HEK293 (cell line): Measurements from ENCODE around the gene EIF5A.
A peak's percentile ranks its signal among the peaks of the same experiment; 100 is the strongest.

ENCODE experiments used
- CTCF ChIA-PET: fragments of 350-600 bp; formaldehyde crosslinking; extraction: SDS; loops from one replicate; lab custom pipeline; 2021; ENCODE audit warnings: antibody characterized with exemption; lab: Yijun Ruan, JAX
- POLR2A ChIA-PET: fragments of 300-600 bp; formaldehyde crosslinking; extraction: SDS; loops from one replicate; lab custom pipeline; 2020; ENCODE audit warnings: antibody characterized with exemption, inconsistent platforms; lab: Yijun Ruan, JAX
- H3K27ac ChIP-seq: fragments of 200-500 bp; sonication (Bioruptor generic); 2 replicates; pipeline ENCODE4 v1.5.1; 2014; ENCODE audit warnings: low read depth, low read length, control low read depth, inconsistent platforms; ENCODE audit errors: extremely low read depth
- H3K36me3 ChIP-seq, 2 experiments: fragments of 200-500 bp in 1 of 2; sonication (Bioruptor generic) in 1 of 2; 1 replicate in 1 of 2; 2 replicates in 1 of 2; pipeline ENCODE4 v1.5.1; 2014 to 2017; ENCODE audit warnings: inconsistent platforms in 2 of 2, low read length in 2 of 2; ENCODE audit not compliant: control insufficient read depth in 2 of 2, insufficient read depth in 1 of 2
- H3K4me1 ChIP-seq: fragments of 200-500 bp; sonication (Bioruptor generic); 2 replicates; pipeline ENCODE4 v1.5.1; 2014; ENCODE audit warnings: mild to moderate bottlenecking, low read length, inconsistent platforms; ENCODE audit not compliant: control insufficient read depth, insufficient read depth
- H3K4me3 ChIP-seq: 2 replicates; pipeline ENCODE4 v1.5.1; 2011; ENCODE audit warnings: low read depth, mild to moderate bottlenecking, control low read depth, low read length, moderate library complexity
- H3K9me3 ChIP-seq: fragments of 200-500 bp; sonication (Bioruptor generic); 2 replicates; pipeline ENCODE4 v1.5.1; 2014; ENCODE audit warnings: low read depth, low read length, inconsistent platforms; ENCODE audit not compliant: control insufficient read depth, insufficient read depth
- ELK4 ChIP-seq: IDR thresholded peaks from 2 replicates; pipeline ENCODE4 v1.6.1; 2011; ENCODE audit warnings: mild to moderate bottlenecking, low read depth, low read length, borderline replicate concordance
- GLI2 ChIP-seq: fragments of 450-650 bp; formaldehyde crosslinking; IDR thresholded peaks from 2 replicates; pipeline ENCODE4; 2017; ENCODE audit warnings: missing biosample characterization, missing genetic modification characterization, low read depth, borderline replicate concordance
- HOXA7 ChIP-seq: sonication (generic); formaldehyde crosslinking; IDR thresholded peaks from 2 replicates; pipeline ENCODE4 v1.8.1; 2022; ENCODE audit warnings: missing genetic modification reagents, borderline replicate concordance
- HOXC10 ChIP-seq: sonication (generic); formaldehyde crosslinking; IDR thresholded peaks from 2 replicates; pipeline ENCODE4 v1.8.1; 2023; ENCODE audit warnings: mild to moderate bottlenecking, missing genetic modification reagents
- INSM2 ChIP-seq: fragments of 450-650 bp; formaldehyde crosslinking; IDR thresholded peaks from 2 replicates; pipeline ENCODE4 v1.5.1; 2016; ENCODE audit warnings: missing biosample characterization, missing genetic modification characterization
- KLF8 ChIP-seq: fragments of 450-650 bp; formaldehyde crosslinking; IDR thresholded peaks from 2 replicates; pipeline ENCODE4 v1.5.1; 2016; ENCODE audit warnings: missing biosample characterization, missing genetic modification characterization
- PRDM10 ChIP-seq: fragments of 450-650 bp; formaldehyde crosslinking; IDR thresholded peaks from 2 replicates; pipeline ENCODE4 v1.5.1; 2016; ENCODE audit warnings: missing biosample characterization, missing genetic modification characterization
- REST ChIP-seq: fragments of 450-650 bp; formaldehyde crosslinking; IDR thresholded peaks from 2 replicates; pipeline ENCODE4 v1.5.1; 2016; ENCODE audit warnings: missing biosample characterization, missing genetic modification characterization
- SETDB1 ChIP-seq: IDR thresholded peaks from one replicate; pipeline ENCODE4 v1.6.1; 2017; ENCODE audit warnings: mild to moderate bottlenecking, low read length, moderate library complexity, mixed read lengths; ENCODE audit not compliant: insufficient read length
- ZBTB21 ChIP-seq: fragments of 450-650 bp; formaldehyde crosslinking; IDR thresholded peaks from 2 replicates; pipeline ENCODE4 v1.5.1; 2017; ENCODE audit warnings: missing biosample characterization, missing genetic modification characterization
- ZFHX2 ChIP-seq: fragments of 450-650 bp; formaldehyde crosslinking; conservative IDR thresholded peaks from 2 replicates; pipeline ENCODE4 v1.5.1; 2016; ENCODE audit warnings: missing biosample characterization, missing genetic modification characterization
- ZNF121 ChIP-seq: fragments of 450-650 bp; formaldehyde crosslinking; IDR thresholded peaks from 2 replicates; pipeline ENCODE4 v1.5.1; 2016; ENCODE audit warnings: missing biosample characterization, missing genetic modification characterization
- ZNF132 ChIP-seq: fragments of 450-650 bp; formaldehyde crosslinking; IDR thresholded peaks from 2 replicates; pipeline ENCODE4 v1.5.1; 2017; ENCODE audit warnings: missing biosample characterization, missing genetic modification characterization, borderline replicate concordance
- ZNF133 ChIP-seq: fragments of 450-650 bp; formaldehyde crosslinking; IDR thresholded peaks from 2 replicates; pipeline ENCODE4 v1.5.1; 2016; ENCODE audit warnings: missing biosample characterization, missing genetic modification characterization
- ZNF175 ChIP-seq: fragments of 450-650 bp; formaldehyde crosslinking; IDR thresholded peaks from 2 replicates; pipeline ENCODE4 v1.5.1; 2016; ENCODE audit warnings: missing biosample characterization, missing genetic modification characterization
- ZNF239 ChIP-seq: fragments of 450-650 bp; formaldehyde crosslinking; IDR thresholded peaks from 2 replicates; pipeline ENCODE4 v1.5.1; 2016; ENCODE audit warnings: missing biosample characterization, missing genetic modification characterization
- ZNF248 ChIP-seq: fragments of 450-650 bp; formaldehyde crosslinking; IDR thresholded peaks from 2 replicates; pipeline ENCODE4 v1.5.1; 2017; ENCODE audit warnings: missing biosample characterization, missing genetic modification characterization
- ZNF280C ChIP-seq: fragments of 450-650 bp; formaldehyde crosslinking; IDR thresholded peaks from 2 replicates; pipeline ENCODE4 v1.5.1; 2016; ENCODE audit warnings: missing biosample characterization, missing genetic modification characterization
- ZNF311 ChIP-seq: fragments of 450-650 bp; formaldehyde crosslinking; IDR thresholded peaks from 2 replicates; pipeline ENCODE4 v1.5.1; 2017; ENCODE audit warnings: missing biosample characterization, missing genetic modification characterization, borderline replicate concordance
- ZNF324 ChIP-seq: fragments of 450-650 bp; formaldehyde crosslinking; IDR thresholded peaks from 2 replicates; pipeline ENCODE4 v1.5.1; 2016; ENCODE audit warnings: missing biosample characterization, missing genetic modification characterization
- ZNF426 ChIP-seq: fragments of 450-650 bp; formaldehyde crosslinking; IDR thresholded peaks from 2 replicates; pipeline ENCODE4 v1.5.1; 2017; ENCODE audit warnings: missing biosample characterization, missing genetic modification characterization, mild to moderate bottlenecking, inconsistent platforms, moderate library complexity
- ZNF473 ChIP-seq: fragments of 450-650 bp; formaldehyde crosslinking; IDR thresholded peaks from 2 replicates; pipeline ENCODE4 v1.5.1; 2017; ENCODE audit warnings: missing biosample characterization, missing genetic modification characterization
- ZNF488 ChIP-seq: fragments of 450-650 bp; formaldehyde crosslinking; IDR thresholded peaks from 2 replicates; pipeline ENCODE4 v1.5.1; 2016; ENCODE audit warnings: missing biosample characterization, missing genetic modification characterization
- ZNF596 ChIP-seq: fragments of 450-650 bp; IDR thresholded peaks from 2 replicates; pipeline ENCODE4 v1.5.0; 2018; ENCODE audit warnings: missing biosample characterization, mild to moderate bottlenecking, missing genetic modification characterization, moderate library complexity
- ZNF76 ChIP-seq: fragments of 450-650 bp; formaldehyde crosslinking; IDR thresholded peaks from 2 replicates; pipeline ENCODE4; 2016; ENCODE audit warnings: low read depth, missing biosample characterization, missing genetic modification characterization, borderline replicate concordance

Gene EIF5A

GRCh38 chr17:7306911-7307685 is at the start of gene EIF5A:
TSS of gene EIF5A (plus strand) at chr17:7307628. CDS start at chr17:7309636, 2,008 bp downstream.
- ChIA-PET CTCF (interaction anchor here (0.7 kb wide), 1 partner anchor 86 kb away, joined by 3 read pairs; no protein-coding TSS in a partner anchor), POLR2A (no interaction called here)
- H3K27ac ChIP-seq, result peak within 1 kb of the TSS; percentile 99
- peaks cover 26 to 29% of the 10 kb centered on the region in 2 experiments for H3K36me3 ChIP-seq
- peaks cover 15% of the 10 kb centered on the region for H3K4me1 ChIP-seq
- H3K4me3 ChIP-seq, result peak within 1 kb of the TSS; percentile 80
- H3K9me3 ChIP-seq, result no peaks in the 10 kb centered on the region
- TF ChIP-seq ZNF239 (tag by site-specific recombination), result no peak
- no peak for TF ChIP-seq ZNF132 (tag by site-specific recombination)
- TF ChIP-seq ZNF121 (tag by site-specific recombination), result no peak
- no peak for TF ChIP-seq INSM2 (tag by site-specific recombination)
- TF ChIP-seq ZNF175 (tag by site-specific recombination), result no peak
- peak; percentile 82 for TF ChIP-seq ZFHX2 (tag by site-specific recombination)
- TF ChIP-seq ZNF133 (tag by site-specific recombination), result no peak
- TF ChIP-seq GLI2 (tag by site-specific recombination), result no peak
- no peak for TF ChIP-seq ZNF324
- TF ChIP-seq ZNF473 (tag by site-specific recombination), result no peak
- no peak for TF ChIP-seq ELK4
- no peak for TF ChIP-seq REST (tag by site-specific recombination)
- TF ChIP-seq ZNF280C (tag by site-specific recombination), result no peak
- TF ChIP-seq PRDM10, result peak; percentile 57
- no peak for TF ChIP-seq ZNF596 (tag by site-specific recombination)
- TF ChIP-seq SETDB1, result no peak
- no peak for TF ChIP-seq ZNF426 (tag by site-specific recombination)
- TF ChIP-seq ZBTB21 (tag by site-specific recombination), result no peak
- TF ChIP-seq KLF8 (tag by site-specific recombination), result peak; percentile 15
- no peak for TF ChIP-seq ZNF488 (tag by site-specific recombination)
- no peak for TF ChIP-seq ZNF248 (tag by site-specific recombination)
- no peak for TF ChIP-seq HOXA7 (CRISPR knock-in tag)
- no peak for TF ChIP-seq ZNF76
- no peak for TF ChIP-seq HOXC10
- TF ChIP-seq ZNF311 (tag by site-specific recombination), result no peak
